Uterus (tissue), 2 donors: Measurements from ENCODE around the gene SDHA.

Experiments used
- POLR2A ChIP-seq, 2 donors: fragments of 450-650 bp; IDR thresholded peaks; one replicate each; pipeline ENCODE4 v1.6.1; 2016; ENCODE audit warnings: antibody characterized with exemption in 2 of 2, mild to moderate bottlenecking in 1 of 2, moderate library complexity in 1 of 2
- TF ChIP-seq, protein P1 (sequence below), 4 experiments: fragments of 200-600 bp in 2 of 4; fragments of 450-650 bp in 2 of 4; sonication (generic) in 2 of 4; IDR thresholded peaks; one replicate each; pipeline ENCODE4 v1.5.1; 2016 to 2019; ENCODE audit warnings: antibody characterized with exemption in 4 of 4, mild to moderate bottlenecking in 2 of 4, moderate library complexity in 1 of 4

DNA sequence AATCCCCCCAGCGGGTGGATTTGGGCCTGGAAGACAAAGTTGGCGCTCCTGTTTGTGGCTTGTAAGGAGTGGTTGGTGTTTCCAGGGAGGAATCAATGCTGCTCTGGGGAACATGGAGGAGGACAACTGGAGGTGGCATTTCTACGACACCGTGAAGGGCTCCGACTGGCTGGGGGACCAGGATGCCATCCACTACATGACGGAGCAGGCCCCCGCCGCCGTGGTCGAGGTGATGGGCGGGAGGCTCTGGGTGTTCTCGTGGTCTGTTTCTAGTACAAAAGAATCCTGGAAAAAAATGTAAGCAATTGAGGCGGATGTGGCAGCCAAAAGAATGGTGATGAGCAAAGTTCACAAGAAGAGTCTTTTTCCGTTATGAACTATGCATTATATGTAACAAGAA lies 7.2 kb downstream of the SDHA start:
- TF ChIP-seq, protein P1, sequence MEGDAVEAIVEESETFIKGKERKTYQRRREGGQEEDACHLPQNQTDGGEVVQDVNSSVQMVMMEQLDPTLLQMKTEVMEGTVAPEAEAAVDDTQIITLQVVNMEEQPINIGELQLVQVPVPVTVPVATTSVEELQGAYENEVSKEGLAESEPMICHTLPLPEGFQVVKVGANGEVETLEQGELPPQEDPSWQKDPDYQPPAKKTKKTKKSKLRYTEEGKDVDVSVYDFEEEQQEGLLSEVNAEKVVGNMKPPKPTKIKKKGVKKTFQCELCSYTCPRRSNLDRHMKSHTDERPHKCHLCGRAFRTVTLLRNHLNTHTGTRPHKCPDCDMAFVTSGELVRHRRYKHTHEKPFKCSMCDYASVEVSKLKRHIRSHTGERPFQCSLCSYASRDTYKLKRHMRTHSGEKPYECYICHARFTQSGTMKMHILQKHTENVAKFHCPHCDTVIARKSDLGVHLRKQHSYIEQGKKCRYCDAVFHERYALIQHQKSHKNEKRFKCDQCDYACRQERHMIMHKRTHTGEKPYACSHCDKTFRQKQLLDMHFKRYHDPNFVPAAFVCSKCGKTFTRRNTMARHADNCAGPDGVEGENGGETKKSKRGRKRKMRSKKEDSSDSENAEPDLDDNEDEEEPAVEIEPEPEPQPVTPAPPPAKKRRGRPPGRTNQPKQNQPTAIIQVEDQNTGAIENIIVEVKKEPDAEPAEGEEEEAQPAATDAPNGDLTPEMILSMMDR (IDR thresholded peaks at IDR 0.05), result no peak
- TF ChIP-seq POLR2A (IDR thresholded peaks at IDR 0.05), result no peak
